SK-N-SH (cell line): ENCODE measurements around the gene DAGLB. TPM values are rescaled to one million over a fixed set of nuclear protein-coding genes. Genes with fewer than 3 reads are reported as not detected.

Experiments used
- CTCF ChIA-PET: fragments of 300-600, 350-600 bp; formaldehyde crosslinking; extraction: SDS; loops from one replicate; lab custom pipeline; 2021; lab: Yijun Ruan, JAX
- POLR2A ChIA-PET: fragments of 350-600 bp; sonication (Branson Sonifier 250); formaldehyde crosslinking; extraction: SDS; loops from one replicate; lab custom pipeline; 2020; ENCODE audit warnings: antibody characterized with exemption, inconsistent platforms; lab: Yijun Ruan, JAX
- DNase-seq: peaks from one replicate; pipeline ENCODE4 v3.0.0; 2012
- H2AFZ ChIP-seq: fragments of 200-600 bp; sonication (generic); 2 replicates; pipeline ENCODE4 v1.8.1; 2016; ENCODE audit warnings: antibody characterized with exemption, mild to moderate bottlenecking, low read depth
- H3F3A ChIP-seq: fragments of 200-600 bp; sonication (generic); replicated peaks from 2 replicates; pipeline ENCODE3; 2016; ENCODE audit warnings: antibody characterized with exemption, mild to moderate bottlenecking; ENCODE audit not compliant: insufficient read depth
- H3K27ac ChIP-seq, 2 experiments: fragments of 200-500 bp in 1 of 2; fragments of 200-600 bp in 1 of 2; sonication (Bioruptor generic) in 1 of 2; sonication (generic), shearing (Covaris generic) in 1 of 2; 2 replicates each; pipeline versions ENCODE4 v1.5.1 to v1.6.1; 2014 to 2016; ENCODE audit warnings: low read depth in 2 of 2, inconsistent platforms in 1 of 2, low read length in 1 of 2, mild to moderate bottlenecking in 1 of 2, mixed read lengths in 1 of 2
- H3K27me3 ChIP-seq: fragments of 200-600 bp; sonication (generic), shearing (Covaris generic); 2 replicates; pipeline ENCODE4 v1.6.1; 2016; ENCODE audit warnings: mixed run types; ENCODE audit not compliant: insufficient read depth
- H3K36me3 ChIP-seq, 2 experiments: fragments of 200-500 bp in 1 of 2; fragments of 200-600 bp in 1 of 2; sonication (Bioruptor generic) in 1 of 2; sonication (generic) in 1 of 2; replicated peaks in 1 of 2; 2 replicates each; pipeline versions ENCODE3 to v1.5.1; 2014 to 2016; ENCODE audit warnings: low read length in 1 of 2, mild to moderate bottlenecking in 1 of 2; ENCODE audit not compliant: insufficient read depth in 2 of 2, control insufficient read depth in 1 of 2
- H3K4me1 ChIP-seq, 2 experiments: fragments of 200-500 bp in 1 of 2; fragments of 200-600 bp in 1 of 2; sonication (Bioruptor generic) in 1 of 2; sonication (generic), shearing (Covaris generic) in 1 of 2; 2 replicates each; pipeline versions ENCODE4 v1.5.1 to v1.6.1; 2014 to 2016; ENCODE audit warnings: low read depth in 1 of 2, low read length in 1 of 2, mixed run types in 1 of 2; ENCODE audit not compliant: insufficient read depth in 2 of 2, control insufficient read depth in 1 of 2
- H3K4me2 ChIP-seq: fragments of 200-600 bp; sonication (generic), shearing (Covaris generic); 2 replicates; pipeline ENCODE4 v1.6.1; 2017; ENCODE audit warnings: mixed run types
- H3K4me3 ChIP-seq, 2 experiments: fragments of 200-500 bp in 1 of 2; fragments of 200-600 bp in 1 of 2; sonication (Bioruptor generic) in 1 of 2; sonication (generic), shearing (Covaris generic) in 1 of 2; 2 replicates each; pipeline versions ENCODE4 v1.5.1 to v1.8.1; 2014 to 2016; ENCODE audit warnings: low read depth in 2 of 2, inconsistent platforms in 1 of 2, low read length in 1 of 2, mild to moderate bottlenecking in 1 of 2, mixed read lengths in 1 of 2, moderate library complexity in 1 of 2
- H3K79me2 ChIP-seq: fragments of 200-600 bp; sonication (generic); 2 replicates; pipeline ENCODE4 v1.8.1; 2017; ENCODE audit warnings: mild to moderate bottlenecking; ENCODE audit not compliant: insufficient read depth
- H3K9ac ChIP-seq: fragments of 200-600 bp; sonication (generic); 2 replicates; pipeline ENCODE4 v1.6.1; 2017; ENCODE audit warnings: mixed run types
- H3K9me2 ChIP-seq: fragments of 200-600 bp; sonication (generic); 2 replicates; pipeline ENCODE4 v1.6.1; 2017; ENCODE audit warnings: mixed run types
- H3K9me3 ChIP-seq: fragments of 200-600 bp; sonication (generic); 2 replicates; pipeline ENCODE4 v1.6.1; 2017; ENCODE audit warnings: mixed run types, mild to moderate bottlenecking, moderate library complexity
- H4K20me1 ChIP-seq: fragments of 200-600 bp; sonication (generic); 2 replicates; pipeline ENCODE4 v1.6.1; 2017; ENCODE audit warnings: mild to moderate bottlenecking, mixed run types; ENCODE audit not compliant: insufficient read depth
- EP300 ChIP-seq, 2 experiments: IDR thresholded peaks; 2 replicates each; pipeline versions ENCODE4 v1.4.0 to v1.6.1; 2012; ENCODE audit warnings: borderline replicate concordance in 1 of 2, low read depth in 1 of 2, low read length in 1 of 2
- EZH2phosphoT487 ChIP-seq: fragments of 200-600 bp; sonication (generic); IDR thresholded peaks from 2 replicates; pipeline ENCODE4 v1.6.1; 2017; ENCODE audit warnings: low read depth, mixed run types, mild to moderate bottlenecking, antibody characterized with exemption, moderate library complexity, borderline replicate concordance
- FOXJ3 ChIP-seq: sonication (generic); formaldehyde crosslinking; IDR thresholded peaks from 2 replicates; pipeline ENCODE4 v1.5.1; 2020; ENCODE audit warnings: mild to moderate bottlenecking, missing genetic modification reagents
- GATA2 ChIP-seq: sonication (generic); formaldehyde crosslinking; IDR thresholded peaks from 2 replicates; pipeline ENCODE4 v1.5.0; 2020; ENCODE audit warnings: mild to moderate bottlenecking, missing genetic modification reagents
- MXI1 ChIP-seq: IDR thresholded peaks from 2 replicates; pipeline ENCODE4 v1.6.1; 2012; ENCODE audit warnings: mild to moderate bottlenecking, low read depth, low read length, improper control_type of control experiment
- NRF1 ChIP-seq: IDR thresholded peaks from 2 replicates; pipeline ENCODE4 v1.6.1; 2012; ENCODE audit warnings: low read depth, mild to moderate bottlenecking, low read length
- POLR2AphosphoS5 ChIP-seq: IDR thresholded peaks from 2 replicates; pipeline ENCODE4 v1.6.1; 2012; ENCODE audit warnings: low read depth, low read length
- RFX5 ChIP-seq: IDR thresholded peaks from 2 replicates; pipeline ENCODE4 v1.6.1; 2012; ENCODE audit warnings: mild to moderate bottlenecking, improper control_type of control experiment, low read length
- TAF1 ChIP-seq: IDR thresholded peaks from 2 replicates; pipeline ENCODE4 v1.6.1; 2012; ENCODE audit warnings: low read depth, mild to moderate bottlenecking, low read length, moderate library complexity, borderline replicate concordance
- WGBS: methylation state at CpG from one replicate; pipeline ENCODE4 v1.1.6; 2017; ENCODE audit warnings: low lambda C conversion rate; 5-methylcytosine and 5-hydroxymethylcytosine counted together
- polyA plus RNA-seq, 3 experiments: library from polyadenylated mRNA; depleted of rRNA; stranded (reverse); fragments of >200 nt; gene quantifications; 2 replicates each; pipeline ENCODE4 v1.2.3, GENCODE V29; 2012

DAGLB gene
- polyA plus RNA-seq, 1 of the 3 experiments (the other 2 are of a cell fraction), result 24.1 TPM

DNA sequence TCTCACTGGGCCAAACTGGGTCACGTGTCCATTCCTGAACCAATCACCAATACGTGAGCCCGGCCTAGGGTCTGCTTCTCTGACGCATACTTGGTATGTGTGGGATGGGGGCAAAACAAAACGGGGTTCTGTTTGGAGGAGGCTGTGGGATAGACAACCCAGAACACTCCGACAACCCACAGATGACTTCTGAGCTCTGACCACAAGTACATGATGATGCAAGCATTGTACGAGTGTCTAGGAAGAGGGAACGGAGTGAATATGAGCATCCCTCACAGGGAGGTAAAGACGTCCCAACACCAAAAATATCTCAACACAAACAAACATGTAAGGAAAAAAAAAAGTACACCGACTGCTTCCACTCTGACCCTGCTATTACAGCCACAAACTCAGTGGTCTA is 5.6 kb downstream of the DAGLB start (continued):
- no peak for TF ChIP-seq FOXJ3

GRCh38 chr7:6440381-6440780 is 7.4 kb downstream of the DAGLB start:
- peaks cover 14 to 37% of the 10 kb centered on the region in 2 experiments for H3K36me3 ChIP-seq
- ChIA-PET POLR2A (no interaction called here), CTCF (interaction anchor here (0.7 to 0.9 kb wide), 3 partner anchors 13 to 33 kb away, joined by 3 to 4 read pairs (median 3); no protein-coding TSS in a partner anchor)
- peaks cover 86% of the 10 kb centered on the region for H3K79me2 ChIP-seq
- H3K27ac ChIP-seq, result no peak overlapping the region
- H3F3A ChIP-seq, result peaks cover 45% of the 10 kb centered on the region
- H3K4me2 ChIP-seq, result no peak overlapping the region
- H3K9me3 ChIP-seq, result no peaks in the 10 kb centered on the region
- peaks cover 17% of the 10 kb centered on the region for H4K20me1 ChIP-seq
- DNase-seq, result no peak
- no peaks in the 10 kb centered on the region for H3K9me2 ChIP-seq
- H3K4me1 ChIP-seq, result peaks cover 4 to 21% of the 10 kb centered on the region in 2 experiments
- no peak overlapping the region for H2AFZ ChIP-seq
- WGBS, result 98% methylated on average over 5 of the region's 5 CpGs
- TF ChIP-seq EP300 (IDR thresholded peaks at IDR 0.05; ENCODE audit: borderline replicate concordance in 1 of 2, low read depth in 1 of 2, low read length in 1 of 2) (no peak), EZH2phosphoT487 (no peak), POLR2AphosphoS5 (no peak), RFX5 (no peak), TAF1 (no peak)
- H3K27me3 ChIP-seq, result no peaks in the 10 kb centered on the region
- H3K4me3 ChIP-seq, result no peak overlapping the region
- no peak overlapping the region for H3K9ac ChIP-seq

DNA sequence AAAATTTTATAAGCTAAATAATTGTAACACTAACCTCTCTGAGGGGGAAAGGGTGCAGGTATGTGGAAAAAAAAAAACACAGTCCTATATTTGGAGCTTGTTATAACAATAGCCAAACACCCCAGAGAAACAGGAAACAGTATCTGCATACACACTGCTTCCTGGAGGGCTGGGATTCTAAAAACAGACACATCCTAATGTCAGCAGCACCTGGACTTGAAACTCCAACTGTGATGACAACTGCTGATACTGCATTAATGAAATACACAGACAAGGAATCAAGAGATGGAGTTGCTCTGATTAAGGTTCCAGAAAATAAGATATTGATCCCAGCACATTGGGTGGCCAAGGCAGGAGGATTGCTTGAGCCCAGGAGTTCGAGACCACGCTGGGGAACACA is 9.3 kb downstream of the DAGLB start:
- WGBS, result 100% methylated on average over 2 of the region's 2 CpGs
- POLR2A ChIA-PET, result interaction anchor here (1.8 kb wide), 1 partner anchor 9 kb away, joined by 6 read pairs; the partner anchor contains the start of gene DAGLB
- no peaks in the 10 kb centered on the region for H3K9me3 ChIP-seq
- no peak overlapping the region for H3K4me2 ChIP-seq
- H2AFZ ChIP-seq, result no peak overlapping the region
- peaks cover 97% of the 10 kb centered on the region for H3K79me2 ChIP-seq
- peak overlapping the region in 1 of 2 experiments; percentile 1; a peak in 1 of 4 replicates for H3K27ac ChIP-seq
- DNase-seq, result no peak
- H3K9ac ChIP-seq, result no peak overlapping the region
- peaks cover 19 to 40% of the 10 kb centered on the region in 2 experiments for H3K36me3 ChIP-seq
- H4K20me1 ChIP-seq, result peaks cover 17% of the 10 kb centered on the region
- no peak overlapping the region for H3K4me3 ChIP-seq
- H3K27me3 ChIP-seq, result no peaks in the 10 kb centered on the region
- peaks cover 5 to 6% of the 10 kb centered on the region in 2 experiments; a peak in 3 of 4 replicates for H3K4me1 ChIP-seq
- 0 out of 2 replicates have a peak, but pooled peaks have one; percentile 19 for TF ChIP-seq FOXJ3
- no peak for TF ChIP-seq EZH2phosphoT487
- no peak for TF ChIP-seq NRF1
- TF ChIP-seq EP300 (IDR thresholded peaks at IDR 0.05; ENCODE audit: borderline replicate concordance in 1 of 2, low read depth in 1 of 2, low read length in 1 of 2), result peak in 1 of 2 experiments; percentile 60; a peak in 1 of 4 replicates
- peak; percentile 86 for TF ChIP-seq GATA2 (CRISPR knock-in tag)
- TF ChIP-seq MXI1, result peak; percentile 26; the same call in 1 of the 2 replicates
- TF ChIP-seq, all 33 proteins: peak for 4
- Histone ChIP-seq H3F3A (peaks cover 29% of the 10 kb centered on the region), H3K9me2 (no peaks in the 10 kb centered on the region)
- CTCF ChIA-PET, result interaction anchor here (0.9 to 3.0 kb wide), 5 partner anchors 9 to 441 kb away, joined by 3 to 9 read pairs (median 3); partner anchors contain the start of gene DAGLB
